Mesodermal cell (in vitro differentiated cells): ENCODE measurements around the gene RAB5A.

Source experiments
- H3K27ac ChIP-seq: 2 replicates; pipeline ENCODE4 v1.7.0; 2013; ENCODE audit warnings: mild to moderate bottlenecking, low read depth, low read length, moderate library complexity; ENCODE audit not compliant: severe bottlenecking
- H3K36me3 ChIP-seq: 2 replicates; pipeline ENCODE4 v1.7.1; 2013; ENCODE audit warnings: mild to moderate bottlenecking, low read length, moderate library complexity; ENCODE audit not compliant: control insufficient read depth, insufficient read depth
- H3K4me1 ChIP-seq: one replicate; pipeline ENCODE4 v1.7.1; 2013; ENCODE audit warnings: mild to moderate bottlenecking, low read length; ENCODE audit not compliant: insufficient read depth, control insufficient read depth, poor library complexity, severe bottlenecking
- H3K4me3 ChIP-seq: 2 replicates; pipeline ENCODE4 v1.7.0; 2013; ENCODE audit warnings: low read length, control low read depth, mild to moderate bottlenecking; ENCODE audit not compliant: insufficient read depth, poor library complexity, severe bottlenecking; ENCODE audit errors: extremely low read depth
- H3K9me3 ChIP-seq: 2 replicates; pipeline ENCODE4 v1.7.1; 2013; ENCODE audit warnings: mild to moderate bottlenecking, low read length, moderate library complexity; ENCODE audit not compliant: control insufficient read depth
- whole genome bisulfite sequencing, 2 experiments: methylation state at CpG; one replicate each; pipeline ENCODE4 v1.1.5; 2013; ENCODE audit warnings: missing lambda C conversion rate in 2 of 2; ENCODE audit not compliant: insufficient coverage in 2 of 2; 5-methylcytosine and 5-hydroxymethylcytosine counted together

The RAB5A gene

GRCh38 chr3:19931180-19931692 lies 15.7 kb upstream of the RAB5A start:
- H3K36me3 ChIP-seq, result no peaks in the 10 kb centered on the region
- no peak overlapping the region for H3K4me3 ChIP-seq
- H3K9me3 ChIP-seq, result no peaks in the 10 kb centered on the region
- H3K27ac ChIP-seq, result peak overlapping the region; percentile 66
- peaks cover 9% of the 10 kb centered on the region for H3K4me1 ChIP-seq
- WGBS, 2 experiments, result 67 to 100% methylated on average over 1 of the region's 2 CpGs

GRCh38 chr3:19931767-19932188 lies 15.1 kb upstream of the RAB5A start:
- no peak overlapping the region for H3K27ac ChIP-seq
- H3K9me3 ChIP-seq, result no peaks in the 10 kb centered on the region
- WGBS, 2 experiments, result 72 to 93% methylated on average over 1 of the region's 1 CpG
- no peaks in the 10 kb centered on the region for H3K36me3 ChIP-seq
- no peak overlapping the region for H3K4me3 ChIP-seq
- H3K4me1 ChIP-seq, result peaks cover 10% of the 10 kb centered on the region

- no peaks in the 10 kb centered on the region for H3K36me3 ChIP-seq
- no peaks in the 10 kb centered on the region for H3K9me3 ChIP-seq
- peaks cover 16% of the 10 kb centered on the region for H3K4me1 ChIP-seq
- no peak overlapping the region for H3K27ac ChIP-seq
- WGBS, 2 experiments, result 88 to 91% methylated on average over 1 to 2 of the region's 2 CpGs
- H3K4me3 ChIP-seq, result no peak overlapping the region
Measured at GRCh38 chr3:19932422-19932821, 14.5 kb upstream of the RAB5A start.

GRCh38 chr3:19934098-19934566 lies 12.8 kb upstream of the RAB5A start, which contains the start of gene EFHB:
EFHB (minus strand) TSS chr3:19934217; CDS start chr3:19934018, 199 bp downstream.
- Histone ChIP-seq H3K4me3 (no peak within 1 kb of the TSS), H3K36me3 (no peaks in the 10 kb centered on the region), H3K9me3 (no peaks in the 10 kb centered on the region), H3K27ac (no peak within 1 kb of the TSS), H3K4me1 (peaks cover 22% of the 10 kb centered on the region)
- 49 to 52% methylated on average over 5 of the region's 5 CpGs for WGBS, 2 experiments

- 61 to 78% methylated on average over 2 of the region's 7 CpGs for WGBS, 2 experiments
Measured at GRCh38 chr3:19937459-19938294, 9.2 kb upstream of the RAB5A start.

GRCh38 chr3:19938295-19938627 lies 8.6 kb upstream of the RAB5A start:
- Histone ChIP-seq H3K27ac (peak overlapping the region; percentile 60), H3K36me3 (no peaks in the 10 kb centered on the region), H3K4me3 (no peak overlapping the region), H3K4me1 (peaks cover 13% of the 10 kb centered on the region), H3K9me3 (no peaks in the 10 kb centered on the region)
- no CpG with 5 or more reads among the region's 1 CpG for WGBS, 2 experiments

More at GRCh38 chr3:19937459-19938294, 9.2 kb upstream of the RAB5A start:
- H3K4me1 ChIP-seq, result peaks cover 13% of the 10 kb centered on the region
- H3K9me3 ChIP-seq, result no peaks in the 10 kb centered on the region
- peak overlapping the region; percentile 60 for H3K27ac ChIP-seq
- H3K36me3 ChIP-seq, result no peaks in the 10 kb centered on the region
- no peak overlapping the region for H3K4me3 ChIP-seq

GRCh38 chr3:19940643-19941042 lies 6.3 kb upstream of the RAB5A start:
- H3K4me1 ChIP-seq, result peaks cover 13% of the 10 kb centered on the region
- no peaks in the 10 kb centered on the region for H3K36me3 ChIP-seq
- no peak overlapping the region for H3K27ac ChIP-seq
- WGBS, 2 experiments, result 86 to 91% methylated on average over 1 of the region's 1 CpG
- H3K9me3 ChIP-seq, result no peaks in the 10 kb centered on the region
- no peak overlapping the region for H3K4me3 ChIP-seq

- no peaks in the 10 kb centered on the region for H3K4me1 ChIP-seq
- peaks cover 6% of the 10 kb centered on the region for H3K36me3 ChIP-seq
- H3K9me3 ChIP-seq, result no peaks in the 10 kb centered on the region
- H3K27ac ChIP-seq, result no peak overlapping the region
- 94 to 99% methylated on average over 6 to 9 of the region's 9 CpGs for WGBS, 2 experiments
- no peak overlapping the region for H3K4me3 ChIP-seq
Measured at GRCh38 chr3:19945534-19945933, 1.4 kb upstream of the RAB5A start.

- Histone ChIP-seq H3K36me3 (peaks cover 11% of the 10 kb centered on the region), H3K4me1 (peaks cover 1% of the 10 kb centered on the region), H3K27ac (peak overlapping the region; percentile 98), H3K4me3 (peak overlapping the region; percentile 97), H3K9me3 (no peaks in the 10 kb centered on the region)
- WGBS, 2 experiments, result 90 to 97% methylated on average over 14 of the region's 26 CpGs
Measured at GRCh38 chr3:19945969-19946831, 697 bp upstream of the RAB5A start.

GRCh38 chr3:19947549-19948225 lies 790 bp downstream of the RAB5A start:
- no peaks in the 10 kb centered on the region for H3K9me3 ChIP-seq
- H3K27ac ChIP-seq, result peak overlapping the region; percentile 98
- WGBS, 2 experiments, result 1% methylated on average over 16 to 19 of the region's 30 CpGs
- H3K4me3 ChIP-seq, result peak overlapping the region; percentile 97
- H3K4me1 ChIP-seq, result peaks cover 7% of the 10 kb centered on the region
- peaks cover 26% of the 10 kb centered on the region for H3K36me3 ChIP-seq
